ENCODE measurements around the gene ATP6V1E1.

ATP6V1E1 gene

DNA sequence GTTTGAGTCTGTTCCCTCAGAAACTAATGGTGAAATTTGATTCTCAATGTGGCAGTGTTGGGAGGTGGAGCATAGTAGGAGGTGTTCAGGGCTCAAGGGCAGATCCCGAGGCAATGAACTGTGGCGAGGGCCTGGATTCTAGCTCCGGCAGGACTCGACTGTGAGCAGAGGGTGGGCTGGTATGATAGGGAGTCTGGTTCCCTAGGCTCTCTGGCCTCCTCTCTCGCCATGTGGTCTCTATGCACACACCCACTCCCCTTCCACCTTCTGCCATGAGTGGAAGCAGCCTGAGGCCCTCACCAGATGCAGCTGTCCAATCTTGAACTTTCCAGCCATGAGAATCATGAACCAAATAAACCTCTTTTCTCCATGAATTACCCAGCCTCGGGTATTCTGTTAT lies 32.3 kb downstream of the ATP6V1E1 start (continued):
- TF ChIP-seq ZNF24 (tag by site-specific recombination; IDR thresholded peaks at IDR 0.05): no peak
- TF ChIP-seq, protein P1, sequence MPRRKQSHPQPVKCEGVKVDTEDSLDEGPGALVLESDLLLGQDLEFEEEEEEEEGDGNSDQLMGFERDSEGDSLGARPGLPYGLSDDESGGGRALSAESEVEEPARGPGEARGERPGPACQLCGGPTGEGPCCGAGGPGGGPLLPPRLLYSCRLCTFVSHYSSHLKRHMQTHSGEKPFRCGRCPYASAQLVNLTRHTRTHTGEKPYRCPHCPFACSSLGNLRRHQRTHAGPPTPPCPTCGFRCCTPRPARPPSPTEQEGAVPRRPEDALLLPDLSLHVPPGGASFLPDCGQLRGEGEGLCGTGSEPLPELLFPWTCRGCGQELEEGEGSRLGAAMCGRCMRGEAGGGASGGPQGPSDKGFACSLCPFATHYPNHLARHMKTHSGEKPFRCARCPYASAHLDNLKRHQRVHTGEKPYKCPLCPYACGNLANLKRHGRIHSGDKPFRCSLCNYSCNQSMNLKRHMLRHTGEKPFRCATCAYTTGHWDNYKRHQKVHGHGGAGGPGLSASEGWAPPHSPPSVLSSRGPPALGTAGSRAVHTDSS (tag by site-specific recombination; IDR thresholded peaks at IDR 0.05): no peak
- TF ChIP-seq ZNF335 (tag by site-specific recombination; conservative IDR thresholded peaks at IDR 0.05): no peak

DNA sequence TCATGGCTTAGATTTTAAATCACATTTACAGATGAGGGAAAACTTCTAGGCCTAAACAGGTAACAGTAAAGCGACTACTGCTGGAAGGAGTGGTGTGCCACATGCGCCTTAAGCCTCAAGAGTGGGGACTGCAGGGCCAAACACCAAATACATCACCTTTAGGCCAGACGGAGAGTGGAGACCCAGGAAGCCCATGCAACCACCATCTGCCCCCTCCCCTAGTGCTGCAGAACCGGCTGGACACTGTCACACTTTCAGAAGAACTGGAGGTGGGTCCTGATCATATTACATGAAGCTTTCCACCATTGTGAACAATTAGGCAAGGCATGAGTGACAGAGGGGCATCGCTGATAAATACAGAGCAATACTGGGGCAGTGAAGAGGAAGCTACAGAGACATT lies 36.3 kb downstream of the ATP6V1E1 start:
- ChIA-PET POLR2A (interaction anchor here (1.2 kb wide), 1 partner anchor 28 kb away, joined by 3 read pairs; no protein-coding TSS in a partner anchor), CTCF (interaction anchor here (0.7 kb wide), 1 partner anchor 51 kb away, joined by 3 read pairs; no protein-coding TSS in a partner anchor)
- Histone ChIP-seq H3K27ac (ENCODE audit: extremely low read depth, low read depth, low read length) (no peak overlapping the region), H3K36me3 (ENCODE audit: control insufficient read depth in 2 of 2, insufficient read depth in 1 of 2, low read length in 2 of 2) (peaks cover 36 to 75% of the 10 kb centered on the region in 2 experiments), H3K4me3 (ENCODE audit: low read depth, low read length) (no peak overlapping the region), H3K4me1 (ENCODE audit: control insufficient read depth, insufficient read depth, low read length) (no peaks in the 10 kb centered on the region), H3K9me3 (ENCODE audit: control insufficient read depth, insufficient read depth, low read depth, low read length) (no peaks in the 10 kb centered on the region)
- TF ChIP-seq ZNF146 (tag by site-specific recombination; IDR thresholded peaks at IDR 0.05) (no peak), ZNF341 (tag by site-specific recombination; IDR thresholded peaks at IDR 0.05; ENCODE audit: low read depth) (no peak), ZNF354C (tag by site-specific recombination; IDR thresholded peaks at IDR 0.05; ENCODE audit: borderline replicate concordance, low read depth) (no peak), OSR2 (tag by site-specific recombination; IDR thresholded peaks at IDR 0.05) (no peak), RBAK (tag by site-specific recombination; IDR thresholded peaks at IDR 0.05) (no peak), KLF1 (tag by site-specific recombination; IDR thresholded peaks at IDR 0.05) (no peak), REPIN1 (tag by site-specific recombination; IDR thresholded peaks at IDR 0.05; ENCODE audit: low read depth) (no peak)
- TF ChIP-seq, protein P2, sequence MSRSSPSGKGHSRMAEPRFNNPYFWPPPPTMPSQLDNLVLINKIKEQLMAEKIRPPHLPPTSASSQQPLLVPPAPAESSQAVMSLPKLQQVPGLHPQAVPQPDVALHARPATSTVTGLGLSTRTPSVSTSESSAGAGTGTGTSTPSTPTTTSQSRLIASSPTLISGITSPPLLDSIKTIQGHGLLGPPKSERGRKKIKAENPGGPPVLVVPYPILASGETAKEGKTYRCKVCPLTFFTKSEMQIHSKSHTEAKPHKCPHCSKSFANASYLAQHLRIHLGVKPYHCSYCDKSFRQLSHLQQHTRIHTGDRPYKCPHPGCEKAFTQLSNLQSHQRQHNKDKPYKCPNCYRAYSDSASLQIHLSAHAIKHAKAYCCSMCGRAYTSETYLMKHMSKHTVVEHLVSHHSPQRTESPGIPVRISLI (tag by site-specific recombination; IDR thresholded peaks at IDR 0.05): no peak

DNA sequence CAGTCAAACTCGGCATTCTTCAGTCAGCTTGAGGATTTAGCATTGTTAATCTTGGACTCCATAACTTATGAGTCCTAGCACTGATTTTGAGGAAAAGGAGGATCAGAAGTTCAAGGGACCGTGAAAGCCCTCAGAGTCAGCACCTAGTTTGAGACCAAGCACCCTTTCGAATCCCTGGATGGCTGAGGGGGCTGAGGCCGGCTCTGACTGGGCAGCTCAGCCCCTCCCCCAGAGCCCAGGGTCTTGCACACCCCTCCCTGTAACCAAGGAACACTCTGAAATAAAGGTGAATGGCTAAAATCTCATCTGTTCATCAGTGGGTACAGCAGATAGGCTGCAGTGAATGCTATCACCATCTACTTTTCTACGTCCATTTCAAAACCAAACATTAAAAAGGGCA lies 38.0 kb downstream of the ATP6V1E1 start:
- peaks cover 21 to 61% of the 10 kb centered on the region in 2 experiments; a peak in 2 of 3 replicates for H3K36me3 ChIP-seq (ENCODE audit: control insufficient read depth in 2 of 2, insufficient read depth in 1 of 2, low read length in 2 of 2)
- no peaks in the 10 kb centered on the region for H3K4me1 ChIP-seq (ENCODE audit: control insufficient read depth, insufficient read depth, low read length)
- ChIA-PET POLR2A (no interaction called here), CTCF (interaction anchor here (1.2 kb wide), 1 partner anchor 32 kb away, joined by 5 read pairs; no protein-coding TSS in a partner anchor)
- 0 out of 2 replicates have a peak overlapping the region, but pooled peaks have one; percentile 12 for H3K27ac ChIP-seq (ENCODE audit: extremely low read depth, low read depth, low read length)
- no peak overlapping the region for H3K4me3 ChIP-seq (ENCODE audit: low read depth, low read length)
- H3K9me3 ChIP-seq (ENCODE audit: control insufficient read depth, insufficient read depth, low read depth, low read length): no peaks in the 10 kb centered on the region
- TF ChIP-seq, protein P3, sequence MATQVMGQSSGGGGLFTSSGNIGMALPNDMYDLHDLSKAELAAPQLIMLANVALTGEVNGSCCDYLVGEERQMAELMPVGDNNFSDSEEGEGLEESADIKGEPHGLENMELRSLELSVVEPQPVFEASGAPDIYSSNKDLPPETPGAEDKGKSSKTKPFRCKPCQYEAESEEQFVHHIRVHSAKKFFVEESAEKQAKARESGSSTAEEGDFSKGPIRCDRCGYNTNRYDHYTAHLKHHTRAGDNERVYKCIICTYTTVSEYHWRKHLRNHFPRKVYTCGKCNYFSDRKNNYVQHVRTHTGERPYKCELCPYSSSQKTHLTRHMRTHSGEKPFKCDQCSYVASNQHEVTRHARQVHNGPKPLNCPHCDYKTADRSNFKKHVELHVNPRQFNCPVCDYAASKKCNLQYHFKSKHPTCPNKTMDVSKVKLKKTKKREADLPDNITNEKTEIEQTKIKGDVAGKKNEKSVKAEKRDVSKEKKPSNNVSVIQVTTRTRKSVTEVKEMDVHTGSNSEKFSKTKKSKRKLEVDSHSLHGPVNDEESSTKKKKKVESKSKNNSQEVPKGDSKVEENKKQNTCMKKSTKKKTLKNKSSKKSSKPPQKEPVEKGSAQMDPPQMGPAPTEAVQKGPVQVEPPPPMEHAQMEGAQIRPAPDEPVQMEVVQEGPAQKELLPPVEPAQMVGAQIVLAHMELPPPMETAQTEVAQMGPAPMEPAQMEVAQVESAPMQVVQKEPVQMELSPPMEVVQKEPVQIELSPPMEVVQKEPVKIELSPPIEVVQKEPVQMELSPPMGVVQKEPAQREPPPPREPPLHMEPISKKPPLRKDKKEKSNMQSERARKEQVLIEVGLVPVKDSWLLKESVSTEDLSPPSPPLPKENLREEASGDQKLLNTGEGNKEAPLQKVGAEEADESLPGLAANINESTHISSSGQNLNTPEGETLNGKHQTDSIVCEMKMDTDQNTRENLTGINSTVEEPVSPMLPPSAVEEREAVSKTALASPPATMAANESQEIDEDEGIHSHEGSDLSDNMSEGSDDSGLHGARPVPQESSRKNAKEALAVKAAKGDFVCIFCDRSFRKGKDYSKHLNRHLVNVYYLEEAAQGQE (tag by site-specific recombination; IDR thresholded peaks at IDR 0.05): no peak
- TF ChIP-seq GLIS1 (tag by site-specific recombination; IDR thresholded peaks at IDR 0.05) (no peak), ZNF571 (tag by site-specific recombination; IDR thresholded peaks at IDR 0.05) (no peak), HOXD13 (CRISPR knock-in tag; IDR thresholded peaks at IDR 0.05; ENCODE audit: borderline replicate concordance) (no peak), ZNF501 (tag by site-specific recombination; IDR thresholded peaks at IDR 0.05) (no peak), IKZF3 (tag by site-specific recombination; IDR thresholded peaks at IDR 0.05) (no peak), ZNF211 (tag by site-specific recombination; IDR thresholded peaks at IDR 0.05; ENCODE audit: low read depth) (no peak), ZNF529 (tag by site-specific recombination; IDR thresholded peaks at IDR 0.05; ENCODE audit: insufficient replicate concordance) (no peak), ZNF132 (tag by site-specific recombination; IDR thresholded peaks at IDR 0.05; ENCODE audit: borderline replicate concordance) (no peak)
- TF ChIP-seq, protein P4, sequence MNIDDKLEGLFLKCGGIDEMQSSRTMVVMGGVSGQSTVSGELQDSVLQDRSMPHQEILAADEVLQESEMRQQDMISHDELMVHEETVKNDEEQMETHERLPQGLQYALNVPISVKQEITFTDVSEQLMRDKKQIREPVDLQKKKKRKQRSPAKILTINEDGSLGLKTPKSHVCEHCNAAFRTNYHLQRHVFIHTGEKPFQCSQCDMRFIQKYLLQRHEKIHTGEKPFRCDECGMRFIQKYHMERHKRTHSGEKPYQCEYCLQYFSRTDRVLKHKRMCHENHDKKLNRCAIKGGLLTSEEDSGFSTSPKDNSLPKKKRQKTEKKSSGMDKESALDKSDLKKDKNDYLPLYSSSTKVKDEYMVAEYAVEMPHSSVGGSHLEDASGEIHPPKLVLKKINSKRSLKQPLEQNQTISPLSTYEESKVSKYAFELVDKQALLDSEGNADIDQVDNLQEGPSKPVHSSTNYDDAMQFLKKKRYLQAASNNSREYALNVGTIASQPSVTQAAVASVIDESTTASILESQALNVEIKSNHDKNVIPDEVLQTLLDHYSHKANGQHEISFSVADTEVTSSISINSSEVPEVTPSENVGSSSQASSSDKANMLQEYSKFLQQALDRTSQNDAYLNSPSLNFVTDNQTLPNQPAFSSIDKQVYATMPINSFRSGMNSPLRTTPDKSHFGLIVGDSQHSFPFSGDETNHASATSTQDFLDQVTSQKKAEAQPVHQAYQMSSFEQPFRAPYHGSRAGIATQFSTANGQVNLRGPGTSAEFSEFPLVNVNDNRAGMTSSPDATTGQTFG (tag by site-specific recombination; IDR thresholded peaks at IDR 0.05; ENCODE audit: borderline replicate concordance): no peak
- TF ChIP-seq, protein P5, sequence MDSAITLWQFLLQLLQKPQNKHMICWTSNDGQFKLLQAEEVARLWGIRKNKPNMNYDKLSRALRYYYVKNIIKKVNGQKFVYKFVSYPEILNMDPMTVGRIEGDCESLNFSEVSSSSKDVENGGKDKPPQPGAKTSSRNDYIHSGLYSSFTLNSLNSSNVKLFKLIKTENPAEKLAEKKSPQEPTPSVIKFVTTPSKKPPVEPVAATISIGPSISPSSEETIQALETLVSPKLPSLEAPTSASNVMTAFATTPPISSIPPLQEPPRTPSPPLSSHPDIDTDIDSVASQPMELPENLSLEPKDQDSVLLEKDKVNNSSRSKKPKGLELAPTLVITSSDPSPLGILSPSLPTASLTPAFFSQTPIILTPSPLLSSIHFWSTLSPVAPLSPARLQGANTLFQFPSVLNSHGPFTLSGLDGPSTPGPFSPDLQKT (IDR thresholded peaks at IDR 0.05; ENCODE audit: borderline replicate concordance, low read depth, low read length): no peak
